A549 (cell line): ENCODE data around the gene LIPE.

Source experiments
- CTCF ChIP-seq: fragments of >200 bp; sonication (Bioruptor Twin); formaldehyde crosslinking; IDR thresholded peaks from 3 replicates; pipeline ENCODE4 v1.5.1; 2016
- FOSL2 ChIP-seq, 2 experiments: fragments of 450-650 bp in 1 of 2; fragments of >200 bp in 1 of 2; sonication (Bioruptor Twin) in 1 of 2; formaldehyde crosslinking; IDR thresholded peaks; 2 replicates each; pipeline versions ENCODE4 v1.5.0 to v1.6.1; 2016 to 2020; ENCODE audit warnings: mild to moderate bottlenecking in 1 of 2, moderate library complexity in 1 of 2
- HDAC2 ChIP-seq: fragments of 200-600 bp; sonication (generic); IDR thresholded peaks from 2 replicates; pipeline ENCODE4 v1.6.1; 2016
- POLR2A ChIP-seq: IDR thresholded peaks from 2 replicates; pipeline ENCODE4 v1.6.1; 2012; ENCODE audit warnings: mild to moderate bottlenecking, low read length
- RAD21 ChIP-seq, 2 experiments: fragments of >200 bp in 1 of 2; sonication (Bioruptor Twin) in 1 of 2; formaldehyde crosslinking in 1 of 2; IDR thresholded peaks in 1 of 2; conservative IDR thresholded peaks in 1 of 2; 2 replicates in 1 of 2; 3 replicates in 1 of 2; pipeline ENCODE4 v1.6.1; 2012 to 2018; ENCODE audit warnings: inconsistent platforms in 1 of 2
- SMC3 ChIP-seq: fragments of >200 bp; sonication (Bioruptor Twin); formaldehyde crosslinking; IDR thresholded peaks from 3 replicates; pipeline ENCODE4 v1.6.1; 2018; ENCODE audit warnings: inconsistent platforms
- SREBF2 ChIP-seq: fragments of 450-650 bp; IDR thresholded peaks from 2 replicates; pipeline ENCODE4 v1.6.1; 2014; ENCODE audit warnings: mild to moderate bottlenecking, moderate library complexity
- USF2 ChIP-seq: fragments of 450-650 bp; IDR thresholded peaks from 2 replicates; pipeline ENCODE4 v1.6.1; 2014; ENCODE audit warnings: antibody characterized with exemption

- TF ChIP-seq SREBF2 (no peak), CTCF (no peak), POLR2A (no peak), SMC3 (no peak), FOSL2 (IDR thresholded peaks at IDR 0.05) (no peak), FOSL2 (CRISPR knock-in tag; IDR thresholded peaks at IDR 0.05) (no peak), USF2 (no peak), RAD21 (conservative IDR thresholded peaks at IDR 0.05 in 1 of 2, IDR thresholded peaks at IDR 0.05 in 1 of 2) (no peak), HDAC2 (no peak)
These were observed 71.3 kb downstream of the LIPE start for GRCh38 chr19:42355896-42356295.
